GM19023 (cell line): ENCODE measurements around the gene GPR160.
A peak's percentile ranks its signal among the peaks of the same experiment; 100 is the strongest.
"Not testable (repeated sequence)": the region's sequence is repeated elsewhere in the genome, so short reads cannot be mapped to it uniquely, and the experiment has no call there.

Experiments
- ATAC-seq: cut with Tn5 transposase; IDR thresholded peaks from one replicate; pipeline ENCODE4 v1.9.1; 2021; ENCODE audit warnings: mild to moderate bottlenecking, moderate library complexity; ENCODE audit not compliant: unreplicated experiment

Gene GPR160

GRCh38 chr3:170109579-170110293 lies 71.9 kb downstream of the GPR160 start:
- ATAC-seq = no peak

GRCh38 chr3:170111147-170111771 lies 73.5 kb downstream of the GPR160 start:
- no peak for ATAC-seq

GRCh38 chr3:170114165-170114564 lies 76.4 kb downstream of the GPR160 start:
- not testable (repeated sequence) for ATAC-seq

GRCh38 chr3:170117134-170117533 lies 79.3 kb downstream of the GPR160 start:
- ATAC-seq = no peak

- ATAC-seq = peak; percentile 87
Measured at GRCh38 chr3:170128259-170128976, 90.6 kb downstream of the GPR160 start.

GRCh38 chr3:170128977-170129431 lies 91.2 kb downstream of the GPR160 start:
- ATAC-seq = peak; percentile 49

- ATAC-seq = no peak
Measured at GRCh38 chr3:170130532-170130931, 92.7 kb downstream of the GPR160 start.

GRCh38 chr3:170132335-170132734 lies 94.5 kb downstream of the GPR160 start:
- no peak for ATAC-seq
